Activated CD4-positive, alpha-beta memory T cell treated with anti-CD3 and anti-CD28 coated beads, Interleukin-2, amount 10 ng/mL, durations not matched to agents 7 days and 5 days (primary cell): ENCODE results near the gene VPS16. TPM values are rescaled to one million over a fixed set of nuclear protein-coding genes. Genes with fewer than 3 reads are reported as not detected.
A peak's percentile ranks its signal among the peaks of the same experiment; 100 is the strongest.

Experiments
- CTCF ChIA-PET: fragments of 350-600 bp; sonication (Branson Sonifier 250); formaldehyde crosslinking; loops from one replicate; lab custom pipeline; 2021; ENCODE audit warnings: antibody characterized with exemption, inconsistent platforms; lab: Charles Lee
- POLR2A ChIA-PET: fragments of 350-600 bp; sonication (Branson Sonifier 250); formaldehyde crosslinking; loops from one replicate; lab custom pipeline; 2021; ENCODE audit warnings: antibody characterized with exemption; lab: Charles Lee
- DNase-seq: peaks from one replicate; pipeline ENCODE4 v3.0.0-alpha.2; 2020
- H3K27ac Mint-ChIP-seq: one replicate; pipeline ENCODE4 v1.8.0; 2021; ENCODE audit warnings: mild to moderate bottlenecking, mixed read lengths
- H3K27me3 Mint-ChIP-seq: one replicate; pipeline ENCODE4 v1.8.0; 2021; ENCODE audit warnings: mixed read lengths
- H3K36me3 Mint-ChIP-seq: one replicate; pipeline ENCODE4 v1.8.0; 2021; ENCODE audit warnings: low read depth, mixed read lengths
- H3K4me1 Mint-ChIP-seq: one replicate; pipeline ENCODE4 v1.8.0; 2021; ENCODE audit warnings: mixed read lengths
- H3K4me3 Mint-ChIP-seq: one replicate; pipeline ENCODE4 v1.8.0; 2021; ENCODE audit warnings: mild to moderate bottlenecking, mixed read lengths
- H3K9me3 Mint-ChIP-seq: one replicate; pipeline ENCODE4 v1.8.0; 2021; ENCODE audit warnings: mixed read lengths
- total RNA-seq, 2 experiments: library from RNA; stranded (reverse); gene quantifications; one replicate each; pipeline ENCODE4 v1.2.3, GENCODE V29; 2021

The VPS16 gene
- total RNA-seq, 2 experiments from 2014 or later: 49.7 to 53.0 TPM

- DNase-seq: no peak
- Mint-ChIP-seq H3K4me3 (peak overlapping the region; percentile 87), H3K36me3 (peaks cover 16% of the 10 kb centered on the region), H3K27me3 (no peaks in the 10 kb centered on the region), H3K27ac (peak overlapping the region; percentile 19), H3K9me3 (no peaks in the 10 kb centered on the region), H3K4me1 (peaks cover 50% of the 10 kb centered on the region)
- ChIA-PET CTCF (interaction anchor here (0.9 to 1.5 kb wide), 2 partner anchors 14 to 113 kb away, joined by 3 to 6 read pairs; no protein-coding TSS in a partner anchor), POLR2A (interaction anchor here (1.1 to 1.8 kb wide), 10 partner anchors 8 to 220 kb away, joined by 3 to 23 read pairs (median 4); partner anchors contain the start of genes IDH3B, NOP56, PCED1A and VPS16)
These were observed 31.3 kb downstream of the VPS16 start for GRCh38 chr20:2871661-2872458.

- Mint-ChIP-seq H3K36me3 (peaks cover 18% of the 10 kb centered on the region), H3K27me3 (no peaks in the 10 kb centered on the region), H3K4me1 (peaks cover 48% of the 10 kb centered on the region), H3K9me3 (no peaks in the 10 kb centered on the region), H3K4me3 (peak overlapping the region; percentile 87), H3K27ac (peak overlapping the region; percentile 87)
- ChIA-PET CTCF (interaction anchor here (0.8 to 1.5 kb wide), 5 partner anchors 11 to 173 kb away, joined by 3 to 6 read pairs (median 4); no protein-coding TSS in a partner anchor), POLR2A (interaction anchor here (0.6 to 1.8 kb wide), 20 partner anchors 8 to 536 kb away, joined by 3 to 23 read pairs (median 4); partner anchors contain the start of genes FASTKD5, IDH3B, NOP56 and PCED1A)
- peak; percentile 81 for DNase-seq
These were observed 32.0 kb downstream of the VPS16 start for GRCh38 chr20:2872459-2873009.

- Mint-ChIP-seq H3K27me3 (no peaks in the 10 kb centered on the region), H3K4me1 (peaks cover 48% of the 10 kb centered on the region), H3K36me3 (peaks cover 18% of the 10 kb centered on the region), H3K27ac (peak within 1 kb of the TSS; percentile 87), H3K9me3 (no peaks in the 10 kb centered on the region), H3K4me3 (peak within 1 kb of the TSS; percentile 87)
- ChIA-PET CTCF (interaction anchor here (0.8 to 1.5 kb wide), 5 partner anchors 10 to 172 kb away, joined by 3 to 6 read pairs (median 4); no protein-coding TSS in a partner anchor), POLR2A (interaction anchor here (0.6 to 1.8 kb wide), 21 partner anchors 9 to 535 kb away, joined by 3 to 23 read pairs (median 3); partner anchors contain the start of genes FASTKD5, IDH3B, NOP56 and PCED1A)
- DNase-seq: peak; percentile 94
These were observed 32.6 kb downstream of the VPS16 start, which contains the start of gene PTPRA for GRCh38 chr20:2873010-2873746. Gene PTPRA (plus strand): TSS chr20:2873481. CDS start chr20:2964278, 90,797 bp downstream.

GRCh38 chr20:2873747-2874041 lies 33.1 kb downstream of the VPS16 start:
- DNase-seq: peak; percentile 64
- Mint-ChIP-seq H3K27ac (peak overlapping the region; percentile 80), H3K4me1 (peaks cover 51% of the 10 kb centered on the region), H3K27me3 (no peaks in the 10 kb centered on the region), H3K36me3 (peaks cover 22% of the 10 kb centered on the region), H3K9me3 (no peaks in the 10 kb centered on the region), H3K4me3 (peak overlapping the region; percentile 87)
- POLR2A ChIA-PET: interaction anchor here (0.6 to 1.8 kb wide), 14 partner anchors 10 to 535 kb away, joined by 3 to 23 read pairs (median 4); partner anchors contain the start of genes FASTKD5, IDH3B, PCED1A and UBOX5
- CTCF ChIA-PET: interaction anchor here (1.0 kb wide), 2 partner anchors 10 to 27 kb away, joined by 3 to 4 read pairs; no protein-coding TSS in a partner anchor

GRCh38 chr20:2874456-2874855 lies 33.9 kb downstream of the VPS16 start:
- DNase-seq: no peak
- ChIA-PET CTCF (no interaction called here), POLR2A (interaction anchor here (1.1 to 1.2 kb wide), 2 partner anchors 34 to 210 kb away, joined by 3 to 4 read pairs; partner anchors contain the start of genes IDH3B, PCED1A and VPS16)
- H3K9me3 Mint-ChIP-seq: no peaks in the 10 kb centered on the region
- H3K36me3 Mint-ChIP-seq: peaks cover 24% of the 10 kb centered on the region
- peaks cover 53% of the 10 kb centered on the region for H3K4me1 Mint-ChIP-seq
- peak overlapping the region; percentile 80 for H3K27ac Mint-ChIP-seq
- peak overlapping the region; percentile 87 for H3K4me3 Mint-ChIP-seq
- H3K27me3 Mint-ChIP-seq: no peaks in the 10 kb centered on the region

- H3K4me1 Mint-ChIP-seq: peaks cover 48% of the 10 kb centered on the region
- POLR2A ChIA-PET: no interaction called here
These were observed 35.2 kb downstream of the VPS16 start for GRCh38 chr20:2875690-2876203.

GRCh38 chr20:2878515-2878914 lies 38.0 kb downstream of the VPS16 start:
- ChIA-PET CTCF (interaction anchor here (0.6 kb wide), 1 partner anchor 26 kb away, joined by 4 read pairs; no protein-coding TSS in a partner anchor), POLR2A (interaction anchor here (0.8 kb wide), 1 partner anchor 20 kb away, joined by 3 read pairs; no protein-coding TSS in a partner anchor)
- H3K4me1 Mint-ChIP-seq: peaks cover 37% of the 10 kb centered on the region
- peaks cover 24% of the 10 kb centered on the region for H3K36me3 Mint-ChIP-seq
- no peaks in the 10 kb centered on the region for H3K27me3 Mint-ChIP-seq
- H3K27ac Mint-ChIP-seq: no peak overlapping the region
- no peaks in the 10 kb centered on the region for H3K9me3 Mint-ChIP-seq
- H3K4me3 Mint-ChIP-seq: no peak overlapping the region
- DNase-seq: no peak

More at GRCh38 chr20:2875690-2876203, 35.2 kb downstream of the VPS16 start:
- CTCF ChIA-PET: interaction anchor here (0.9 kb wide), 1 partner anchor 36 kb away, joined by 3 read pairs; the partner anchor contains the start of genes PCED1A and VPS16
- no peak for DNase-seq
- Mint-ChIP-seq H3K4me3 (peak overlapping the region; percentile 23), H3K36me3 (peaks cover 24% of the 10 kb centered on the region), H3K27me3 (no peaks in the 10 kb centered on the region), H3K9me3 (no peaks in the 10 kb centered on the region), H3K27ac (no peak overlapping the region)

- CTCF ChIA-PET: interaction anchor here (0.6 to 0.9 kb wide), 2 partner anchors 14 to 25 kb away, joined by 3 to 4 read pairs; no protein-coding TSS in a partner anchor
- Mint-ChIP-seq H3K27me3 (no peaks in the 10 kb centered on the region), H3K9me3 (no peaks in the 10 kb centered on the region), H3K4me3 (no peak overlapping the region), H3K27ac (no peak overlapping the region), H3K36me3 (peaks cover 27% of the 10 kb centered on the region), H3K4me1 (peaks cover 42% of the 10 kb centered on the region)
- POLR2A ChIA-PET: interaction anchor here (0.8 to 1.2 kb wide), 2 partner anchors 9 to 20 kb away, joined by 3 read pairs; no protein-coding TSS in a partner anchor
- DNase-seq: no peak
These were observed 38.6 kb downstream of the VPS16 start for GRCh38 chr20:2879146-2879545.

- Mint-ChIP-seq H3K36me3 (peaks cover 23% of the 10 kb centered on the region), H3K27ac (no peak overlapping the region), H3K9me3 (no peaks in the 10 kb centered on the region), H3K4me3 (no peak overlapping the region), H3K4me1 (peaks cover 43% of the 10 kb centered on the region), H3K27me3 (no peaks in the 10 kb centered on the region)
- no peak for DNase-seq
- POLR2A ChIA-PET: no interaction called here
- CTCF ChIA-PET: interaction anchor here (0.7 kb wide), 1 partner anchor 173 kb away, joined by 3 read pairs; no protein-coding TSS in a partner anchor
These were observed 40.1 kb downstream of the VPS16 start for GRCh38 chr20:2880650-2881049.

- POLR2A ChIA-PET: no interaction called here
- no peak overlapping the region for H3K27ac Mint-ChIP-seq
These were observed 43.4 kb downstream of the VPS16 start for GRCh38 chr20:2883726-2884637.

GRCh38 chr20:2887715-2888114 lies 47.2 kb downstream of the VPS16 start:
- CTCF ChIA-PET: no interaction called here

More at GRCh38 chr20:2883726-2884637, 43.4 kb downstream of the VPS16 start:
- H3K4me3 Mint-ChIP-seq: no peak overlapping the region
- DNase-seq: no peak
- H3K4me1 Mint-ChIP-seq: peaks cover 34% of the 10 kb centered on the region
- H3K36me3 Mint-ChIP-seq: peaks cover 15% of the 10 kb centered on the region
- no peaks in the 10 kb centered on the region for H3K27me3 Mint-ChIP-seq
- no peaks in the 10 kb centered on the region for H3K9me3 Mint-ChIP-seq
- CTCF ChIA-PET: interaction anchor here (0.8 kb wide), 1 partner anchor 11 kb away, joined by 4 read pairs; the partner anchor contains the start of gene PTPRA

More at GRCh38 chr20:2887715-2888114, 47.2 kb downstream of the VPS16 start:
- no peak for DNase-seq
- Mint-ChIP-seq H3K4me1 (peaks cover 46% of the 10 kb centered on the region), H3K27ac (no peak overlapping the region), H3K9me3 (no peaks in the 10 kb centered on the region), H3K27me3 (no peaks in the 10 kb centered on the region), H3K36me3 (peaks cover 34% of the 10 kb centered on the region), H3K4me3 (no peak overlapping the region)
- POLR2A ChIA-PET: interaction anchor here (0.8 kb wide), 1 partner anchor 8 kb away, joined by 3 read pairs; no protein-coding TSS in a partner anchor
